CD4-positive, CD25-positive, alpha-beta regulatory T cell (primary cell): ENCODE results near the gene NOTCH2. TPM values are rescaled to one million over a fixed set of nuclear protein-coding genes. Genes with fewer than 3 reads are reported as not detected.

Source experiments
- ATAC-seq, 2 donors: fragments of 150-1000 bp; cut with Tn5 transposase; one replicate each; pipeline ENCODE4 v1.10.0; 2021; ENCODE audit warnings: low read depth in 2 of 2, moderate number of reproducible peaks in 2 of 2, moderate library complexity in 1 of 2
- DNase-seq, 3 donors: peaks; one replicate each; pipeline versions ENCODE4 v3.0.0 to v3.0.0-alpha.2; 2012 to 2022; ENCODE audit warnings: mixed read lengths in 1 of 3
- H3K27ac ChIP-seq: one replicate; pipeline ENCODE4 v1.7.0; 2013; ENCODE audit warnings: mild to moderate bottlenecking, low read length; ENCODE audit not compliant: insufficient read depth, poor library complexity, severe bottlenecking
- H3K27me3 ChIP-seq: one replicate; pipeline ENCODE4 v1.7.0; 2013; ENCODE audit warnings: low read length; ENCODE audit not compliant: control insufficient read depth, insufficient read depth
- H3K36me3 ChIP-seq: one replicate; pipeline ENCODE4 v1.7.0; 2013; ENCODE audit warnings: mild to moderate bottlenecking, low read length, moderate library complexity; ENCODE audit not compliant: control insufficient read depth, insufficient read depth
- H3K4me1 ChIP-seq: 2 replicates; pipeline ENCODE4 v1.7.0; 2013; ENCODE audit warnings: mild to moderate bottlenecking, low read length; ENCODE audit not compliant: insufficient read depth, control insufficient read depth, poor library complexity, severe bottlenecking
- H3K4me3 ChIP-seq: one replicate; pipeline ENCODE4 v1.7.0; 2013; ENCODE audit warnings: low read depth, mild to moderate bottlenecking, low read length, moderate library complexity
- H3K9me3 ChIP-seq, 2 experiments: 1 replicate in 1 of 2; 2 replicates in 1 of 2; pipeline ENCODE4 v1.7.0; 2013; ENCODE audit warnings: low read length in 2 of 2, mild to moderate bottlenecking in 1 of 2, moderate library complexity in 1 of 2; ENCODE audit not compliant: control insufficient read depth in 2 of 2
- H3K27ac Mint-ChIP-seq, 3 donors: one replicate each; pipeline ENCODE4 v1.8.0; 2020 to 2022; ENCODE audit warnings: mild to moderate bottlenecking in 3 of 3, mixed read lengths in 3 of 3, moderate library complexity in 2 of 3
- H3K27me3 Mint-ChIP-seq: one replicate; pipeline ENCODE4 v1.8.0; 2022; ENCODE audit warnings: mild to moderate bottlenecking, mixed read lengths
- H3K36me3 Mint-ChIP-seq: one replicate; pipeline ENCODE4 v1.8.0; 2020; ENCODE audit warnings: mixed read lengths
- H3K4me1 Mint-ChIP-seq, 4 donors: one replicate each; pipeline ENCODE4 v1.8.0; 2020 to 2022; ENCODE audit warnings: mixed read lengths in 4 of 4, mild to moderate bottlenecking in 1 of 4
- H3K4me3 Mint-ChIP-seq, 4 donors: one replicate each; pipeline ENCODE4 v1.8.0; 2020 to 2022; ENCODE audit warnings: mild to moderate bottlenecking in 4 of 4, mixed read lengths in 4 of 4, moderate library complexity in 3 of 4
- H3K9me3 Mint-ChIP-seq, 7 donors: one replicate each; pipeline ENCODE4 v1.8.0; 2020 to 2022; ENCODE audit warnings: mixed read lengths in 7 of 7, mild to moderate bottlenecking in 3 of 7, moderate library complexity in 2 of 7
- polyA plus RNA-seq, 4 donors: library from polyadenylated mRNA; unstranded; fragments of 300-500 nt; fragmentation: Illumina TruSeq; gene quantifications; one replicate each; pipeline ENCODE4 v1.2.3, GENCODE V29; 2021
- total RNA-seq: library from RNA; stranded (reverse); gene quantifications from one replicate; pipeline ENCODE4 v1.2.3, GENCODE V29; 2022

NOTCH2 gene
- total and polyA plus RNA-seq, 5 donors from 2014 or later, result 13.9 to 54.2 (median 20.6) TPM

- H3K4me3 Mint-ChIP-seq, result no peak overlapping the region
- peaks cover 82% of the 10 kb centered on the region for H3K36me3 Mint-ChIP-seq
- ATAC-seq (no peak), DNase-seq (no peak)
- no peaks in the 10 kb centered on the region for H3K27me3 Mint-ChIP-seq
- H3K9me3 ChIP-seq, result no peaks in the 10 kb centered on the region
- H3K4me1 Mint-ChIP-seq, result no peaks in the 10 kb centered on the region
- H3K27ac ChIP-seq, result no peak overlapping the region
- no peak overlapping the region for H3K4me3 ChIP-seq
- no peaks in the 10 kb centered on the region for H3K4me1 ChIP-seq
- peaks cover 0 to 1% (median 0%) of the 10 kb centered on the region in 7 donors for H3K9me3 Mint-ChIP-seq
- peak overlapping the region in 2 of 3 donors; percentile 5 to 17 for H3K27ac Mint-ChIP-seq
- peaks cover 78% of the 10 kb centered on the region for H3K36me3 ChIP-seq
- H3K27me3 ChIP-seq, result no peaks in the 10 kb centered on the region
These were observed 152.0 kb downstream of the NOTCH2 start for GRCh38 chr1:119917304-119918055.

GRCh38 chr1:119915517-119915916 lies 153.9 kb downstream of the NOTCH2 start:
- H3K27me3 ChIP-seq, result no peaks in the 10 kb centered on the region
- peaks cover 59% of the 10 kb centered on the region for H3K36me3 ChIP-seq
- H3K4me1 Mint-ChIP-seq, result no peaks in the 10 kb centered on the region
- no peak overlapping the region for H3K27ac Mint-ChIP-seq
- H3K36me3 Mint-ChIP-seq, result peaks cover 66% of the 10 kb centered on the region
- no peak overlapping the region for H3K4me3 Mint-ChIP-seq
- peaks cover 0 to 1% (median 0%) of the 10 kb centered on the region in 7 donors for H3K9me3 Mint-ChIP-seq
- DNase-seq, result no peak
- ATAC-seq, result no peak
- no peak overlapping the region for H3K4me3 ChIP-seq
- H3K4me1 ChIP-seq, result no peaks in the 10 kb centered on the region
- no peaks in the 10 kb centered on the region for H3K9me3 ChIP-seq
- H3K27me3 Mint-ChIP-seq, result no peaks in the 10 kb centered on the region
- H3K27ac ChIP-seq, result no peak overlapping the region

GRCh38 chr1:119914071-119914470 lies 155.4 kb downstream of the NOTCH2 start:
- no peak overlapping the region for H3K27ac Mint-ChIP-seq
- H3K4me3 Mint-ChIP-seq, result no peak overlapping the region

GRCh38 chr1:119912963-119913362 lies 156.5 kb downstream of the NOTCH2 start:
- ATAC-seq (no peak), DNase-seq (no peak)
- no peaks in the 10 kb centered on the region for H3K27me3 Mint-ChIP-seq
- Histone ChIP-seq H3K27ac (no peak overlapping the region), H3K4me1 (no peaks in the 10 kb centered on the region), H3K27me3 (no peaks in the 10 kb centered on the region), H3K4me3 (no peak overlapping the region), H3K9me3 (no peaks in the 10 kb centered on the region), H3K36me3 (peaks cover 34% of the 10 kb centered on the region)
- no peak overlapping the region for H3K4me3 Mint-ChIP-seq
- no peaks in the 10 kb centered on the region for H3K4me1 Mint-ChIP-seq
- no peak overlapping the region for H3K27ac Mint-ChIP-seq
- H3K36me3 Mint-ChIP-seq, result peaks cover 44% of the 10 kb centered on the region
- H3K9me3 Mint-ChIP-seq, result peaks cover 0 to 2% (median 0%) of the 10 kb centered on the region in 7 donors

More at GRCh38 chr1:119914071-119914470, 155.4 kb downstream of the NOTCH2 start:
- H3K4me1 Mint-ChIP-seq, result no peaks in the 10 kb centered on the region
- DNase-seq (no peak), ATAC-seq (no peak)
- Histone ChIP-seq H3K27ac (no peak overlapping the region), H3K9me3 (no peaks in the 10 kb centered on the region), H3K4me1 (no peaks in the 10 kb centered on the region), H3K4me3 (no peak overlapping the region), H3K36me3 (peaks cover 45% of the 10 kb centered on the region), H3K27me3 (no peaks in the 10 kb centered on the region)
- peaks cover 54% of the 10 kb centered on the region for H3K36me3 Mint-ChIP-seq
- peaks cover 0 to 1% (median 0%) of the 10 kb centered on the region in 7 donors for H3K9me3 Mint-ChIP-seq
- no peaks in the 10 kb centered on the region for H3K27me3 Mint-ChIP-seq

GRCh38 chr1:119911775-119912174 lies 157.7 kb downstream of the NOTCH2 start:
- Histone ChIP-seq H3K9me3 (no peaks in the 10 kb centered on the region), H3K4me1 (no peaks in the 10 kb centered on the region), H3K27me3 (no peaks in the 10 kb centered on the region), H3K4me3 (no peak overlapping the region), H3K36me3 (peaks cover 23% of the 10 kb centered on the region), H3K27ac (no peak overlapping the region)
- no peak overlapping the region for H3K27ac Mint-ChIP-seq
- no peak overlapping the region for H3K4me3 Mint-ChIP-seq
- no peak for DNase-seq
- no peak for ATAC-seq
- H3K4me1 Mint-ChIP-seq, result no peaks in the 10 kb centered on the region
- peaks cover 35% of the 10 kb centered on the region for H3K36me3 Mint-ChIP-seq
- no peaks in the 10 kb centered on the region for H3K27me3 Mint-ChIP-seq
- peaks cover 0 to 2% (median 0%) of the 10 kb centered on the region in 7 donors for H3K9me3 Mint-ChIP-seq

GRCh38 chr1:119910618-119911017 lies 158.8 kb downstream of the NOTCH2 start:
- Mint-ChIP-seq H3K4me1 (no peaks in the 10 kb centered on the region), H3K9me3 (peaks cover 0 to 4% (median 2%) of the 10 kb centered on the region in 7 donors), H3K36me3 (peaks cover 24% of the 10 kb centered on the region), H3K27ac (no peak overlapping the region), H3K4me3 (no peak overlapping the region), H3K27me3 (peaks cover 3% of the 10 kb centered on the region)
- no peak overlapping the region for H3K27ac ChIP-seq
- H3K9me3 ChIP-seq, result peaks cover 0 to 3% of the 10 kb centered on the region in 2 experiments
- DNase-seq, result no peak
- H3K27me3 ChIP-seq, result no peaks in the 10 kb centered on the region
- H3K36me3 ChIP-seq, result peaks cover 11% of the 10 kb centered on the region
- H3K4me3 ChIP-seq, result no peak overlapping the region
- no peak for ATAC-seq
- no peaks in the 10 kb centered on the region for H3K4me1 ChIP-seq

GRCh38 chr1:119909890-119910596 lies 159.4 kb downstream of the NOTCH2 start:
- Histone ChIP-seq H3K27me3 (peaks cover 2% of the 10 kb centered on the region), H3K36me3 (peaks cover 6% of the 10 kb centered on the region), H3K4me3 (no peak overlapping the region), H3K27ac (no peak overlapping the region), H3K9me3 (peaks cover 5 to 6% of the 10 kb centered on the region in 2 experiments), H3K4me1 (no peaks in the 10 kb centered on the region)
- H3K36me3 Mint-ChIP-seq, result peaks cover 19% of the 10 kb centered on the region
- DNase-seq, result no peak
- H3K27ac Mint-ChIP-seq, result no peak overlapping the region
- no peaks in the 10 kb centered on the region for H3K4me1 Mint-ChIP-seq
- H3K27me3 Mint-ChIP-seq, result peaks cover 9% of the 10 kb centered on the region
- no peak for ATAC-seq
- H3K9me3 Mint-ChIP-seq, result peaks cover 0 to 9% (median 2%) of the 10 kb centered on the region in 7 donors
- H3K4me3 Mint-ChIP-seq, result peak overlapping the region in 1 of 4 donors; percentile 80
